Suprapubic skin (tissue), 4 donors: ENCODE results near the gene FAM131A.

ENCODE experiments used
- CTCF ChIP-seq, 2 donors: fragments of 200-600 bp in 1 of 2; fragments of 450-650 bp in 1 of 2; sonication (generic) in 1 of 2; IDR thresholded peaks; one replicate each; pipeline ENCODE4 v1.5.1; 2016 to 2019; ENCODE audit warnings: antibody characterized with exemption in 2 of 2, mild to moderate bottlenecking in 1 of 2, moderate library complexity in 1 of 2
- POLR2A ChIP-seq, 2 donors: fragments of 450-650 bp; IDR thresholded peaks; one replicate each; pipeline ENCODE4 v1.6.1; 2017; ENCODE audit warnings: antibody characterized with exemption in 2 of 2, mild to moderate bottlenecking in 2 of 2, moderate library complexity in 2 of 2
- POLR2AphosphoS5 ChIP-seq, 3 donors: sonication (generic); formaldehyde crosslinking; IDR thresholded peaks; one replicate each; pipeline ENCODE4 v1.6.1; 2017; ENCODE audit warnings: antibody characterized with exemption in 3 of 3

GRCh38 chr3:184345317-184346144 is 8.1 kb downstream of the FAM131A start:
- TF ChIP-seq CTCF (IDR thresholded peaks at IDR 0.05) = peak in 1 of 2 donors; percentile 60
- TF ChIP-seq POLR2A (IDR thresholded peaks at IDR 0.05) = no peak
- TF ChIP-seq POLR2AphosphoS5 (IDR thresholded peaks at IDR 0.05) = peak in 1 of 3 donors; percentile 44
